H1 (cell line): ENCODE data around the gene ADGRB2. TPM values are rescaled to one million over a fixed set of nuclear protein-coding genes. Genes with fewer than 3 reads are reported as not detected.

ENCODE experiments used
- CTCF ChIA-PET: fragments of 300-600 bp; sonication (Branson Sonifier 250); formaldehyde crosslinking; loops from one replicate; lab custom pipeline; 2021; ENCODE audit not compliant: partially characterized antibody; lab: Charles Lee
- POLR2A ChIA-PET: fragments of 300-600 bp; sonication (Branson Sonifier 250); formaldehyde crosslinking; loops from one replicate; lab custom pipeline; 2021; ENCODE audit warnings: inconsistent platforms; ENCODE audit not compliant: partially characterized antibody; lab: Charles Lee
- DNase-seq, 2 experiments: peaks; one replicate each; pipeline versions ENCODE4 v3.0.0 to v3.0.0-alpha.2; 2010 to 2022; ENCODE audit warnings: low spot score in 2 of 2, low read depth in 1 of 2, mixed read lengths in 1 of 2
- FAIRE-seq: peaks from 2 replicates; lab custom pipeline; 2011; peaks lifted over from hg19 to GRCh38; lab: Jason Lieb, UNC
- H2AFZ ChIP-seq: 2 replicates; pipeline ENCODE4 v1.8.1; 2012; ENCODE audit warnings: low read length, inconsistent platforms
- H2AK5ac ChIP-seq: 2 replicates; pipeline ENCODE4 v1.6.1; 2013; ENCODE audit warnings: low read depth, low read length
- H2BK120ac ChIP-seq: replicated peaks from 2 replicates; pipeline ENCODE3; 2013; ENCODE audit warnings: low read depth, low read length, inconsistent platforms
- H2BK12ac ChIP-seq: 2 replicates; pipeline ENCODE4 v1.6.1; 2013; ENCODE audit warnings: low read depth, low read length
- H2BK15ac ChIP-seq: 2 replicates; pipeline ENCODE4 v1.6.1; 2013; ENCODE audit warnings: low read length
- H2BK20ac ChIP-seq: 2 replicates; pipeline ENCODE4 v1.6.1; 2013; ENCODE audit warnings: low read length
- H2BK5ac ChIP-seq: 2 replicates; pipeline ENCODE4 v1.6.1; 2013; ENCODE audit warnings: low read depth, low read length
- H3K14ac ChIP-seq: 2 replicates; pipeline ENCODE4 v1.6.1; 2013; ENCODE audit warnings: inconsistent platforms; ENCODE audit not compliant: insufficient read length
- H3K18ac ChIP-seq: 2 replicates; pipeline ENCODE4 v1.6.1; 2013; ENCODE audit warnings: low read length; ENCODE audit errors: extremely low read depth
- H3K23ac ChIP-seq: 2 replicates; pipeline ENCODE4 v1.6.1; 2013; ENCODE audit warnings: inconsistent platforms; ENCODE audit not compliant: insufficient read length
- H3K23me2 ChIP-seq: 2 replicates; pipeline ENCODE4 v1.6.1; 2013; ENCODE audit warnings: low read depth, low read length
- H3K27ac ChIP-seq: 2 replicates; pipeline ENCODE4 v1.6.1; 2011; ENCODE audit warnings: low read depth, low read length, inconsistent platforms
- H3K27me3 ChIP-seq, 4 experiments: replicated peaks in 1 of 4; 1 replicate in 1 of 4; 2 replicates in 3 of 4; pipeline versions ENCODE4 v1.6.1 to v1.8.1; 2011 to 2013; ENCODE audit warnings: low read length in 3 of 4, mild to moderate bottlenecking in 3 of 4, inconsistent platforms in 2 of 4, mixed read lengths in 2 of 4, moderate library complexity in 1 of 4; ENCODE audit not compliant: control insufficient read depth in 3 of 4, insufficient read depth in 3 of 4; ENCODE audit errors: extremely low read depth in 1 of 4
- H3K36me3 ChIP-seq, 4 experiments: 2 replicates each; pipeline versions ENCODE4 v1.6.1 to v1.8.1; 2011 to 2013; ENCODE audit warnings: mild to moderate bottlenecking in 4 of 4, low read length in 3 of 4, moderate library complexity in 2 of 4, control low read depth in 1 of 4, inconsistent platforms in 1 of 4; ENCODE audit not compliant: insufficient read depth in 4 of 4, control insufficient read depth in 2 of 4
- H3K4ac ChIP-seq: replicated peaks from 2 replicates; pipeline ENCODE3; 2013; ENCODE audit warnings: low read length, low read depth, mixed read lengths, inconsistent platforms; ENCODE audit not compliant: insufficient read length
- H3K4me1 ChIP-seq, 4 experiments: replicated peaks in 1 of 4; 1 replicate in 1 of 4; 2 replicates in 3 of 4; pipeline versions ENCODE4 v1.6.1 to v1.8.1; 2011 to 2013; ENCODE audit warnings: low read length in 3 of 4, inconsistent platforms in 2 of 4, mixed read lengths in 1 of 4; ENCODE audit not compliant: insufficient read depth in 4 of 4, control insufficient read depth in 3 of 4
- H3K4me2 ChIP-seq, 2 experiments: 2 replicates each; pipeline versions ENCODE4 v1.6.1 to v1.8.1; 2011 to 2013; ENCODE audit warnings: low read depth in 2 of 2, low read length in 2 of 2, control low read depth in 1 of 2, inconsistent platforms in 1 of 2, mild to moderate bottlenecking in 1 of 2; ENCODE audit not compliant: insufficient read depth in 1 of 2
- H3K4me3 ChIP-seq, 4 experiments: fragments of 200-600, 300-600 bp in 1 of 4; sonication (generic), shearing (Covaris generic), sonication (Bioruptor Twin) in 1 of 4; 2 replicates each; pipeline versions ENCODE4 v1.5.1 to v1.8.1; 2011 to 2016; ENCODE audit warnings: low read length in 4 of 4, low read depth in 3 of 4, control low read depth in 2 of 4, inconsistent platforms in 2 of 4, mild to moderate bottlenecking in 2 of 4, mixed read lengths in 1 of 4, moderate library complexity in 1 of 4; ENCODE audit not compliant: insufficient read depth in 2 of 4; ENCODE audit errors: extremely low read depth in 1 of 4
- H3K56ac ChIP-seq: replicated peaks from 2 replicates; pipeline ENCODE3; 2013; ENCODE audit warnings: low read depth, mild to moderate bottlenecking, mixed read lengths, low read length, inconsistent platforms; ENCODE audit not compliant: insufficient read length
- H3K79me1 ChIP-seq: 2 replicates; pipeline ENCODE4 v1.6.1; 2013; ENCODE audit warnings: low read depth, low read length, control low read depth
- H3K79me2 ChIP-seq, 2 experiments: 2 replicates each; pipeline versions ENCODE4 v1.6.1 to v1.8.1; 2012 to 2013; ENCODE audit warnings: low read length in 2 of 2, mild to moderate bottlenecking in 2 of 2, inconsistent platforms in 1 of 2; ENCODE audit not compliant: insufficient read depth in 2 of 2, control insufficient read depth in 1 of 2
- H3K9ac ChIP-seq, 4 experiments: replicated peaks in 1 of 4; 1 replicate in 1 of 4; 2 replicates in 3 of 4; pipeline versions ENCODE4 v1.6.1 to v1.8.1; 2011 to 2013; ENCODE audit warnings: low read depth in 3 of 4, low read length in 3 of 4, control low read depth in 2 of 4, mild to moderate bottlenecking in 2 of 4, moderate library complexity in 2 of 4, inconsistent platforms in 1 of 4; ENCODE audit errors: extremely low read depth in 1 of 4
- H3K9me3 ChIP-seq, 2 experiments: 2 replicates each; pipeline versions ENCODE4 v1.6.1 to v1.8.1; 2012 to 2013; ENCODE audit warnings: mild to moderate bottlenecking in 2 of 2, moderate library complexity in 2 of 2, control low read depth in 1 of 2, inconsistent platforms in 1 of 2, low read depth in 1 of 2, low read length in 1 of 2, mixed read lengths in 1 of 2; ENCODE audit not compliant: insufficient read depth in 2 of 2
- H4K20me1 ChIP-seq, 2 experiments: replicated peaks in 1 of 2; 2 replicates each; pipeline versions ENCODE3 to v1.8.1; 2011 to 2013; ENCODE audit warnings: inconsistent platforms in 2 of 2, low read length in 2 of 2, mild to moderate bottlenecking in 1 of 2; ENCODE audit not compliant: insufficient read depth in 2 of 2, control insufficient read depth in 1 of 2
- H4K5ac ChIP-seq: 2 replicates; pipeline ENCODE4 v1.6.1; 2013; ENCODE audit warnings: low read length, low read depth, mixed read lengths, inconsistent platforms; ENCODE audit not compliant: insufficient read length
- H4K8ac ChIP-seq: 2 replicates; pipeline ENCODE4 v1.8.0; 2013; ENCODE audit warnings: mild to moderate bottlenecking, moderate library complexity, low read length, inconsistent platforms; ENCODE audit not compliant: insufficient read depth; ENCODE audit errors: extremely low read depth
- H4K91ac ChIP-seq: replicated peaks from 2 replicates; pipeline ENCODE3; 2013; ENCODE audit warnings: low read length, mixed read lengths, inconsistent platforms; ENCODE audit not compliant: insufficient read length
- BRCA1 ChIP-seq: IDR thresholded peaks from 2 replicates; pipeline ENCODE4 v1.6.1; 2012; ENCODE audit warnings: low read depth, low read length, improper control_type of control experiment
- CHD1 ChIP-seq: IDR thresholded peaks from 2 replicates; pipeline ENCODE4 v1.6.1; 2012; ENCODE audit warnings: low read depth, low read length, improper control_type of control experiment
- E2F6 ChIP-seq: IDR thresholded peaks from 2 replicates; pipeline ENCODE4 v1.6.1; 2012; ENCODE audit warnings: inconsistent platforms
- EP300 ChIP-seq, 2 experiments: IDR thresholded peaks; 1 replicate in 1 of 2; 2 replicates in 1 of 2; pipeline ENCODE4 v1.6.1; 2011 to 2012; ENCODE audit warnings: low read depth in 2 of 2, low read length in 2 of 2, mild to moderate bottlenecking in 2 of 2, borderline replicate concordance in 1 of 2, inconsistent platforms in 1 of 2, moderate library complexity in 1 of 2
- RFX5 ChIP-seq: IDR thresholded peaks from 2 replicates; pipeline ENCODE4 v1.6.1; 2011; ENCODE audit warnings: low read depth, low read length, improper control_type of control experiment, borderline replicate concordance
- RNF2 ChIP-seq: fragments of 200-900, 300-1000 bp; sonication (generic); IDR thresholded peaks from 2 replicates; pipeline ENCODE4 v1.7.1; 2016; ENCODE audit warnings: borderline replicate concordance, low read depth, mild to moderate bottlenecking, antibody characterized with exemption, low read length; ENCODE audit not compliant: poor library complexity, severe bottlenecking; ENCODE audit errors: missing control alignments
- SP1 ChIP-seq: IDR thresholded peaks from 2 replicates; pipeline ENCODE4 v1.6.1; 2011; ENCODE audit warnings: low read depth, low read length
- TAF1 ChIP-seq: IDR thresholded peaks from 2 replicates; pipeline ENCODE4 v1.6.1; 2011; ENCODE audit warnings: mild to moderate bottlenecking, low read depth, low read length
- USF2 ChIP-seq: IDR thresholded peaks from 2 replicates; pipeline ENCODE4 v1.6.1; 2011; ENCODE audit warnings: low read length, improper control_type of control experiment
- WGBS, 2 experiments: shearing (Covaris generic) in 1 of 2; methylation state at CpG; one replicate each; pipeline versions ENCODE4 v1.1.6 to v1.1.7; 2013 to 2015; ENCODE audit warnings: low lambda C conversion rate in 2 of 2, mixed read lengths in 2 of 2, inconsistent platforms in 1 of 2, low coverage in 1 of 2, missing lambda C conversion rate in 1 of 2; ENCODE audit not compliant: insufficient replicate concordance in 2 of 2, insufficient coverage in 1 of 2, insufficient read length in 1 of 2; ENCODE audit errors: extremely low coverage in 1 of 2, missing lambda C conversion rate in 1 of 2; 5-methylcytosine and 5-hydroxymethylcytosine counted together
- polyA plus RNA-seq, 7 experiments: library from polyadenylated mRNA; depleted of rRNA in 3 of 7; stranded (reverse) in 5 of 7; unstranded in 2 of 7; fragments of >200 nt in 5 of 7; fragments of 200-250 nt in 2 of 7; gene quantifications; 1 replicate in 5 of 7; 2 replicates in 1 of 7; 4 replicates in 1 of 7; pipeline versions ENCODE4 v1.2.1 to v1.2.3, GENCODE V29; 2011 to 2013; ENCODE audit warnings: missing spikeins in 2 of 7, mixed read lengths in 2 of 7
- total RNA-seq: library from RNA; stranded (reverse); fragmentation: NEBNext Ultra II Directional; extraction: Animal tissue kit (Norgen Biotek cat#: 25700); gene quantifications from 2 replicates; pipeline ENCODE4 v1.2.1, GENCODE V29; 2021

Gene ADGRB2
- total and polyA plus RNA-seq, 2 of the 8 experiments (the other 6 are each of a cell fraction or from before 2014, with no cell fraction given) = 15.6 to 26.2 TPM

GRCh38 chr1:31727849-31728248 is 36.3 kb downstream of the ADGRB2 start:
- Histone ChIP-seq H3K4me2 (no peak overlapping the region), H3K4ac (no peak overlapping the region), H3K79me2 (no peaks in the 10 kb centered on the region), H3K56ac (no peak overlapping the region), H2BK120ac (no peak overlapping the region), H2BK20ac (no peak overlapping the region), H3K9me3 (no peaks in the 10 kb centered on the region), H3K79me1 (no peaks in the 10 kb centered on the region; the same call in 1 of the 2 replicates), H3K27ac (no peak overlapping the region)
- POLR2A ChIA-PET = interaction anchor here (0.6 to 1.4 kb wide), 3 partner anchors 11 to 12 kb away, joined by 3 read pairs; no protein-coding TSS in a partner anchor
- 91% methylated on average over 11 of the region's 19 CpGs; no CpG with 5 or more reads in 1 of the 2 experiments for WGBS, 2 experiments
- TF ChIP-seq RFX5 (no peak), BRCA1 (no peak), TAF1 (no peak), E2F6 (no peak), RNF2 (no peak), USF2 (no peak), CHD1 (no peak), SP1 (no peak), EP300 (IDR thresholded peaks at IDR 0.05; ENCODE audit: borderline replicate concordance in 1 of 2, low read depth in 2 of 2, low read length in 2 of 2) (no peak)
- TF ChIP-seq, all 59 proteins: peak for 0
- H2BK5ac ChIP-seq = no peak overlapping the region
- no peak overlapping the region for H3K23ac ChIP-seq
- peaks cover 0 to 6% of the 10 kb centered on the region in 2 experiments for H4K20me1 ChIP-seq
- DNase-seq (no peak), FAIRE-seq (no peak)
- CTCF ChIA-PET = interaction anchor here (0.7 to 12.9 kb wide), 4 partner anchors 14 to 61 kb away, joined by 3 to 146 read pairs (median 4); no protein-coding TSS in a partner anchor
- no peak overlapping the region for H2AFZ ChIP-seq
- no peaks in the 10 kb centered on the region; a peak in 1 of 7 replicates for H3K27me3 ChIP-seq
- no peak overlapping the region for H4K5ac ChIP-seq
- no peak overlapping the region for H3K18ac ChIP-seq
- H4K91ac ChIP-seq = no peak overlapping the region
- H3K9ac ChIP-seq = no peak overlapping the region
- peaks cover 0 to 6% (median 0%) of the 10 kb centered on the region in 4 experiments; a peak in 2 of 8 replicates for H3K36me3 ChIP-seq
- H3K4me3 ChIP-seq = no peak overlapping the region
- H2BK12ac ChIP-seq = no peak overlapping the region
- H3K4me1 ChIP-seq = peaks cover 0 to 5% (median 2%) of the 10 kb centered on the region in 4 experiments; a peak in 2 of 7 replicates
- no peak overlapping the region for H4K8ac ChIP-seq
- H3K14ac ChIP-seq = no peak overlapping the region
- H2AK5ac ChIP-seq = no peak overlapping the region
- no peak overlapping the region for H2BK15ac ChIP-seq
- no peaks in the 10 kb centered on the region for H3K23me2 ChIP-seq
